Hematopoietic multipotent progenitor cell treated with erythropoietin and hydrocortisone succinate and interleukin-3 and kit ligand, for 6 days (in vitro differentiated cells): ENCODE measurements around the gene SPECC1.
"Not testable (repeated sequence)": the region's sequence is repeated elsewhere in the genome, so short reads cannot be mapped to it uniquely, and the experiment has no call there.

Experiments
- DNase-seq: peaks from one replicate; pipeline ENCODE4 v3.0.0-alpha.2; 2015

SPECC1 gene

GRCh38 chr17:20184977-20185619 is 175.9 kb downstream of the SPECC1 start:
- DNase-seq: peak; percentile 83

- no peak for DNase-seq
Observed at GRCh38 chr17:20187049-20187448, 177.9 kb downstream of the SPECC1 start.

GRCh38 chr17:20189302-20189701 is 180.1 kb downstream of the SPECC1 start:
- DNase-seq: peak; percentile 74

GRCh38 chr17:20189979-20190378 is 180.8 kb downstream of the SPECC1 start:
- DNase-seq: peak; percentile 93

GRCh38 chr17:20190605-20191004 is 181.4 kb downstream of the SPECC1 start:
- peak; percentile 43 for DNase-seq

- peak; percentile 77 for DNase-seq
Observed at GRCh38 chr17:20191056-20191455, 181.9 kb downstream of the SPECC1 start.

- not testable (repeated sequence) for DNase-seq
Observed at GRCh38 chr17:20196286-20196685, 187.1 kb downstream of the SPECC1 start.

GRCh38 chr17:20197272-20197926 is 188.2 kb downstream of the SPECC1 start:
- DNase-seq: no peak

- no peak for DNase-seq
Observed at GRCh38 chr17:20200016-20200795, 191.0 kb downstream of the SPECC1 start.

GRCh38 chr17:20200865-20201458 is 191.8 kb downstream of the SPECC1 start:
- no peak for DNase-seq

GRCh38 chr17:20202141-20202621 is 193.0 kb downstream of the SPECC1 start:
- DNase-seq: no peak

GRCh38 chr17:20203018-20203417 is 193.9 kb downstream of the SPECC1 start:
- no peak for DNase-seq

- no peak for DNase-seq
Observed at GRCh38 chr17:20203761-20204263, 194.7 kb downstream of the SPECC1 start.

GRCh38 chr17:20205609-20206008 is 196.4 kb downstream of the SPECC1 start:
- DNase-seq: no peak

- peak; percentile 87 for DNase-seq
Observed at GRCh38 chr17:20206068-20206467, 196.9 kb downstream of the SPECC1 start.

- peak; percentile 27 for DNase-seq
Observed at GRCh38 chr17:20206591-20206990, 197.4 kb downstream of the SPECC1 start.

GRCh38 chr17:20207262-20207985 is 198.3 kb downstream of the SPECC1 start:
- DNase-seq: peak; percentile 92

GRCh38 chr17:20208717-20209116 is 199.6 kb downstream of the SPECC1 start:
- DNase-seq: no peak

GRCh38 chr17:20210180-20210579 is 201.0 kb downstream of the SPECC1 start:
- DNase-seq: no peak

GRCh38 chr17:20210614-20211013 is 201.5 kb downstream of the SPECC1 start:
- DNase-seq: no peak

GRCh38 chr17:20211246-20211645 is 202.1 kb downstream of the SPECC1 start:
- no peak for DNase-seq

- DNase-seq: no peak
Observed at GRCh38 chr17:20213449-20213848, 204.3 kb downstream of the SPECC1 start.
